SU-DHL-6 (cell line): ENCODE measurements around the gene PTER.

Experiments
- EZH2phosphoT487 ChIP-seq: fragments of 200-600 bp; sonication (generic), shearing (Covaris generic); conservative IDR thresholded peaks from 2 replicates; pipeline ENCODE4 v1.6.1; 2018; ENCODE audit warnings: mild to moderate bottlenecking, antibody characterized with exemption, low read length, moderate library complexity, mixed read lengths
- TF ChIP-seq, protein P1 (sequence below): fragments of 200-600 bp; sonication (generic); IDR thresholded peaks from one replicate; pipeline ENCODE4 v1.5.1; 2017; ENCODE audit warnings: antibody characterized with exemption, mild to moderate bottlenecking, low read length, moderate library complexity; ENCODE audit not compliant: insufficient read depth, poor library complexity, severe bottlenecking

DNA sequence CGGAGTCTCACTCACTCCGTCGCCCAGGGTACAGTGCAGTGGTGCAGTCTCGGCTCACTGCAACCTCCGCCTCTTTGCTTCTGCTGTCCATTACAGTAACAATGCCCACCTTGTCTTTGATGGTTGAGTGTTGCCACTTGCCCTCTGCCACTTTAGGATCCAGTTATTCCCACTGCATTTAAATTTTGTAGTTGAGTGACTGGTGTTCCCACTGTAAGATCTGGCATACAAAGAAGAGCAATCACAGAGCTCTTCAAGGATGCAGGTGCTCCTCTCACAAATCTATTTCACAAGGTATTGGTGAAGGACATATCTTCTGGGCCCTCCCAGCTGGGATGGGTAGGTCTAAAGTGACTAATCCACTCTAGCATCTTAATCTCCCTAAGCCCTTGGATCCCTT, 12.6 kb downstream of the PTER start:
- TF ChIP-seq, protein P1, sequence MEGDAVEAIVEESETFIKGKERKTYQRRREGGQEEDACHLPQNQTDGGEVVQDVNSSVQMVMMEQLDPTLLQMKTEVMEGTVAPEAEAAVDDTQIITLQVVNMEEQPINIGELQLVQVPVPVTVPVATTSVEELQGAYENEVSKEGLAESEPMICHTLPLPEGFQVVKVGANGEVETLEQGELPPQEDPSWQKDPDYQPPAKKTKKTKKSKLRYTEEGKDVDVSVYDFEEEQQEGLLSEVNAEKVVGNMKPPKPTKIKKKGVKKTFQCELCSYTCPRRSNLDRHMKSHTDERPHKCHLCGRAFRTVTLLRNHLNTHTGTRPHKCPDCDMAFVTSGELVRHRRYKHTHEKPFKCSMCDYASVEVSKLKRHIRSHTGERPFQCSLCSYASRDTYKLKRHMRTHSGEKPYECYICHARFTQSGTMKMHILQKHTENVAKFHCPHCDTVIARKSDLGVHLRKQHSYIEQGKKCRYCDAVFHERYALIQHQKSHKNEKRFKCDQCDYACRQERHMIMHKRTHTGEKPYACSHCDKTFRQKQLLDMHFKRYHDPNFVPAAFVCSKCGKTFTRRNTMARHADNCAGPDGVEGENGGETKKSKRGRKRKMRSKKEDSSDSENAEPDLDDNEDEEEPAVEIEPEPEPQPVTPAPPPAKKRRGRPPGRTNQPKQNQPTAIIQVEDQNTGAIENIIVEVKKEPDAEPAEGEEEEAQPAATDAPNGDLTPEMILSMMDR = no peak
- no peak for TF ChIP-seq EZH2phosphoT487
